NT2/D1 (cell line): ENCODE data around the gene ZNF70.
"Not testable (repeated sequence)": the region's sequence is repeated elsewhere in the genome, so short reads cannot be mapped to it uniquely, and the experiment has no call there.

Experiments
- DNase-seq: peaks from one replicate; pipeline ENCODE4 v3.0.0-alpha.2; 2011; ENCODE audit warnings: low read depth, low spot score
- H3K27me3 ChIP-seq: 2 replicates; pipeline ENCODE4 v1.6.0; 2011; ENCODE audit warnings: mild to moderate bottlenecking; ENCODE audit not compliant: insufficient read length, insufficient read depth
- H3K36me3 ChIP-seq: 2 replicates; pipeline ENCODE4 v1.6.1; 2011; ENCODE audit warnings: mild to moderate bottlenecking, low read length, mixed read lengths; ENCODE audit not compliant: insufficient read depth, insufficient read length
- H3K4me1 ChIP-seq: 2 replicates; pipeline ENCODE4 v1.5.1; 2011; ENCODE audit not compliant: insufficient read depth, insufficient read length
- H3K4me3 ChIP-seq: 2 replicates; pipeline ENCODE4 v1.5.1; 2011; ENCODE audit warnings: low read depth; ENCODE audit not compliant: insufficient read length
- H3K9ac ChIP-seq: 2 replicates; pipeline ENCODE4 v1.6.0; 2011; ENCODE audit warnings: low read depth; ENCODE audit not compliant: insufficient read length
- H3K9me3 ChIP-seq: 2 replicates; pipeline ENCODE4 v1.5.1; 2011; ENCODE audit warnings: mild to moderate bottlenecking, low read length; ENCODE audit not compliant: insufficient read depth
- SUZ12 ChIP-seq: IDR thresholded peaks from 2 replicates; pipeline ENCODE4 v1.6.1; 2011; ENCODE audit not compliant: insufficient read length, insufficient read depth; ENCODE audit errors: extremely low read depth
- YY1 ChIP-seq: IDR thresholded peaks from 2 replicates; pipeline ENCODE4 v1.6.1; 2011; ENCODE audit not compliant: insufficient read length, insufficient read depth
- ZNF274 ChIP-seq: IDR thresholded peaks from 2 replicates; pipeline ENCODE4 v1.6.1; 2011; ENCODE audit warnings: mild to moderate bottlenecking, low read depth, low read length

Gene ZNF70

GRCh38 chr22:23749841-23750301 is 1.0 kb downstream of the ZNF70 start:
- H3K36me3 ChIP-seq, result peaks cover 6% of the 10 kb centered on the region
- no peak overlapping the region for H3K4me3 ChIP-seq
- no peaks in the 10 kb centered on the region for H3K27me3 ChIP-seq
- no peak overlapping the region for H3K9ac ChIP-seq
- H3K9me3 ChIP-seq, result no peaks in the 10 kb centered on the region
- peaks cover 7% of the 10 kb centered on the region for H3K4me1 ChIP-seq
- DNase-seq, result no peak
- no peak for TF ChIP-seq YY1
- no peak for TF ChIP-seq ZNF274
- TF ChIP-seq SUZ12, result no peak

- TF ChIP-seq YY1, result no peak
- no peak for TF ChIP-seq ZNF274
- H3K27me3 ChIP-seq, result no peaks in the 10 kb centered on the region
- peaks cover 42% of the 10 kb centered on the region for H3K36me3 ChIP-seq
- no peak for DNase-seq
- no peaks in the 10 kb centered on the region for H3K9me3 ChIP-seq
- no peak overlapping the region for H3K9ac ChIP-seq
- no peak overlapping the region for H3K4me3 ChIP-seq
- no peaks in the 10 kb centered on the region for H3K4me1 ChIP-seq
Observed at GRCh38 chr22:23745791-23746190, 5.1 kb downstream of the ZNF70 start.

- H3K9me3 ChIP-seq, result no peaks in the 10 kb centered on the region
- H3K9ac ChIP-seq, result no peak overlapping the region
- no peaks in the 10 kb centered on the region for H3K4me1 ChIP-seq
- TF ChIP-seq YY1, result no peak
- TF ChIP-seq ZNF274, result no peak
- no peak for TF ChIP-seq SUZ12
- DNase-seq, result no peak
- no peak overlapping the region for H3K4me3 ChIP-seq
- H3K27me3 ChIP-seq, result no peaks in the 10 kb centered on the region
- H3K36me3 ChIP-seq, result peaks cover 42% of the 10 kb centered on the region
Observed at GRCh38 chr22:23744485-23744884, 6.4 kb downstream of the ZNF70 start.

- no peaks in the 10 kb centered on the region for H3K9me3 ChIP-seq
- no peak for DNase-seq
- H3K36me3 ChIP-seq, result peaks cover 42% of the 10 kb centered on the region
- TF ChIP-seq ZNF274 (no peak), YY1 (no peak), SUZ12 (no peak)
- H3K4me1 ChIP-seq, result no peaks in the 10 kb centered on the region
- no peaks in the 10 kb centered on the region for H3K27me3 ChIP-seq
- no peak overlapping the region for H3K9ac ChIP-seq
- H3K4me3 ChIP-seq, result no peak overlapping the region
Observed at GRCh38 chr22:23744001-23744400, 6.9 kb downstream of the ZNF70 start.

GRCh38 chr22:23743303-23743705 is 7.6 kb downstream of the ZNF70 start:
- no peak for DNase-seq
- H3K4me1 ChIP-seq, result no peaks in the 10 kb centered on the region
- no peaks in the 10 kb centered on the region for H3K27me3 ChIP-seq
- peaks cover 42% of the 10 kb centered on the region for H3K36me3 ChIP-seq
- TF ChIP-seq SUZ12, result no peak
- TF ChIP-seq YY1, result no peak
- TF ChIP-seq ZNF274, result no peak
- H3K9me3 ChIP-seq, result no peaks in the 10 kb centered on the region
- H3K9ac ChIP-seq, result no peak overlapping the region
- no peak overlapping the region for H3K4me3 ChIP-seq

- Histone ChIP-seq H3K4me1 (no peaks in the 10 kb centered on the region), H3K9ac (no peak overlapping the region), H3K4me3 (no peak overlapping the region), H3K36me3 (peaks cover 42% of the 10 kb centered on the region), H3K27me3 (no peaks in the 10 kb centered on the region), H3K9me3 (no peaks in the 10 kb centered on the region)
- TF ChIP-seq SUZ12 (no peak), ZNF274 (no peak), YY1 (no peak)
- no peak for DNase-seq
Observed at GRCh38 chr22:23742505-23743264, 8.2 kb downstream of the ZNF70 start.

GRCh38 chr22:23737696-23738095 is 13.2 kb downstream of the ZNF70 start:
- Histone ChIP-seq H3K9ac (no peak overlapping the region), H3K9me3 (no peaks in the 10 kb centered on the region), H3K4me1 (no peaks in the 10 kb centered on the region), H3K27me3 (no peaks in the 10 kb centered on the region), H3K4me3 (no peak overlapping the region), H3K36me3 (peaks cover 15% of the 10 kb centered on the region)
- TF ChIP-seq YY1 (no peak), ZNF274 (no peak), SUZ12 (no peak)
- no peak for DNase-seq

GRCh38 chr22:23728108-23728507 is 22.8 kb downstream of the ZNF70 start:
- not testable (repeated sequence) for H3K9ac ChIP-seq, H3K9me3 ChIP-seq, DNase-seq, H3K4me1 ChIP-seq, H3K27me3 ChIP-seq, H3K36me3 ChIP-seq, H3K4me3 ChIP-seq
